ENCODE measurements around the gene MSS51. TPM values are rescaled to one million over a fixed set of nuclear protein-coding genes. Genes with fewer than 3 reads are reported as not detected.

MSS51 gene
- under 1 TPM; 0.31 to 0.66 (median 0.50) TPM for total RNA-seq (2021; fragmentation: NEBNext Ultra II Directional; extraction: Animal tissue kit (Norgen Biotek cat#: 25700))
- long read RNA-seq: 0 reads

DNA sequence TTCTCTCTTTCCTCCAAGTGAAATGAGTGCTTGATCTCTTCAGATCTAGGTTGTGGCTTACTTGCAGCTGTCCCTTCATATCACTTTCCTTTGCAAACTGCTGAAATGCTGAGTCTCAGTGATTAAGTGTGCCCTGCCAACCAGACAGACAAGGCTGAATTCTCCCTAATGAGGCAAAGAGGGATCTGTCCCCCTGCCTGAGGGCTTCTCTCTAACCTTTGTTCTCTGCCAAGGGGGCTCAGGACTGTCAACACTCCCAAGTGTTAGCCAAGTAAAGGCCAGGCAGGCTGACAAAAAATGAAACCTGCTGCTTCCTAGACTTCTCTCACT lies at the start of gene MSS51:
TSS of gene MSS51 (minus strand) at position 24 of the 330 bp plus-strand sequence. CDS start 5,277 bp downstream, outside the sequence.
- no peaks in the 10 kb centered on the region for H3K27me3 Mint-ChIP-seq (ENCODE audit: insufficient read depth)
- no peak for DNase-seq
- TF ChIP-seq, protein P1, sequence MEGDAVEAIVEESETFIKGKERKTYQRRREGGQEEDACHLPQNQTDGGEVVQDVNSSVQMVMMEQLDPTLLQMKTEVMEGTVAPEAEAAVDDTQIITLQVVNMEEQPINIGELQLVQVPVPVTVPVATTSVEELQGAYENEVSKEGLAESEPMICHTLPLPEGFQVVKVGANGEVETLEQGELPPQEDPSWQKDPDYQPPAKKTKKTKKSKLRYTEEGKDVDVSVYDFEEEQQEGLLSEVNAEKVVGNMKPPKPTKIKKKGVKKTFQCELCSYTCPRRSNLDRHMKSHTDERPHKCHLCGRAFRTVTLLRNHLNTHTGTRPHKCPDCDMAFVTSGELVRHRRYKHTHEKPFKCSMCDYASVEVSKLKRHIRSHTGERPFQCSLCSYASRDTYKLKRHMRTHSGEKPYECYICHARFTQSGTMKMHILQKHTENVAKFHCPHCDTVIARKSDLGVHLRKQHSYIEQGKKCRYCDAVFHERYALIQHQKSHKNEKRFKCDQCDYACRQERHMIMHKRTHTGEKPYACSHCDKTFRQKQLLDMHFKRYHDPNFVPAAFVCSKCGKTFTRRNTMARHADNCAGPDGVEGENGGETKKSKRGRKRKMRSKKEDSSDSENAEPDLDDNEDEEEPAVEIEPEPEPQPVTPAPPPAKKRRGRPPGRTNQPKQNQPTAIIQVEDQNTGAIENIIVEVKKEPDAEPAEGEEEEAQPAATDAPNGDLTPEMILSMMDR (IDR thresholded peaks at IDR 0.05): no peak
- H3K4me3 Mint-ChIP-seq: no peak within 1 kb of the TSS
- peaks cover 2% of the 10 kb centered on the region for H3K4me1 Mint-ChIP-seq (ENCODE audit: low read depth)
- H3K36me3 Mint-ChIP-seq (ENCODE audit: low read depth): peaks cover 14% of the 10 kb centered on the region; the same call in 1 of the 2 replicates
- no peaks in the 10 kb centered on the region for H3K9me3 Mint-ChIP-seq
- no peak within 1 kb of the TSS for H3K27ac Mint-ChIP-seq

DNA sequence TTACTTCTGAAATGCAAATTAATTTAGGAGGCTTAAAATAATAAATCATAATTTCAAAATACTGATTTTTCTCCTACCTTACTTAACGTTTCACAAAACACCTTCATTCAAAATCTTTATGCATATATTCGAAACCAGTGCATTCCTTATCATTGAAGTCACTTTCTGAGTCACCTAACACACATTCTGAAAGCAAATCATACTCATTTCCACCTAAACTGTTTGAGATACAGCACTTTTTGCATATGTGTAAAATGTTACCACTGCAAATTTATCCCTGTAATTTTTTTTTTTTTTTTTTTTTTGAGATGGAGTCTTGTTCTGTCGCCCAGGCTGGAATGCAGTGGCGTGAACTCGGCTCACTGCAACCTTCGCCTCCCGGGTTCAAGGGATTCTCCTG lies 46.8 kb upstream of the MSS51 start:
- TF ChIP-seq, protein P1 (IDR thresholded peaks at IDR 0.05): no peak
- Mint-ChIP-seq H3K4me3 (no peak overlapping the region; the same call in 1 of the 2 replicates), H3K4me1 (ENCODE audit: low read depth) (peaks cover 45% of the 10 kb centered on the region), H3K27ac (no peak overlapping the region; the same call in 1 of the 2 replicates), H3K36me3 (ENCODE audit: low read depth) (peaks cover 23% of the 10 kb centered on the region), H3K9me3 (no peaks in the 10 kb centered on the region), H3K27me3 (ENCODE audit: insufficient read depth) (no peaks in the 10 kb centered on the region)
- peak; percentile 46 for DNase-seq

DNA sequence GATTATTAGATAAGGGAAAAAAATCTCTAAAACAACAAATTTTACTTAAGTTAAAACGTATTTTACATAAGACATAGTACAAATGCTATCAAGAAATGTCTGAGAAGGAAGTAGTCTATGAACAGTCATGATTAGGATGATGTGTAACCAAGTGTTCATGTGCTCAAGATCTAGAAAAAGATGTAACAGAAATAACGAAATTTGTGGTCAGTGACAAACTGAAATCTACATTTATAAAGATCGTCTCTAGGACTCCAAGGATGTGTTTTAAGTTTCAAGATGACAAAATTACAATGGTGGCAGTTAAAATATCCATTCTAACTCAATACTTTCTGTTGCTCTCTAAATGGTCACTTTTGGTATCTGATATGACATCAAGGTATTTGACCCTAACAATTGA lies 45.3 kb upstream of the MSS51 start:
- TF ChIP-seq, protein P1 (IDR thresholded peaks at IDR 0.05): no peak
- Mint-ChIP-seq H3K4me1 (ENCODE audit: low read depth) (peaks cover 45% of the 10 kb centered on the region), H3K4me3 (no peak overlapping the region), H3K27ac (no peak overlapping the region), H3K9me3 (no peaks in the 10 kb centered on the region), H3K36me3 (ENCODE audit: low read depth) (peaks cover 31% of the 10 kb centered on the region), H3K27me3 (ENCODE audit: insufficient read depth) (no peaks in the 10 kb centered on the region)
- DNase-seq: no peak

DNA sequence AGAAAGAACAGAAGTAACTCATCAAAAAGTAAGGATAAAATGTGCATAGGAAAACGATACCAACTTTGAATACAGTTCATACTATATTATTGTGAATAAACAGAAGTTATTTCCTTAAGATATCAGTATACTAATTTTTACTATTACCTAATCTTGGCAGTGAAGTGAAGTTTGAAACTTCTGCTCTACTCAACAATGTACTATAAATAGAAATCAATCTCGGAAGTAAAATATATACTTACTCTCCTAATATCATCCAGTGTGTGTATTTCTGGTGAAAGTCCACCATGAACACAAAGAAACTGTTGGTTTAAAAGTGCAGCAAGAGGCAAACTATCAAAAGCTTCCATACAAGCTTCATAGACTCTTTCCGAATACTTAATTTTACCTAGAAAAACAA lies 37.9 kb upstream of the MSS51 start:
- no peaks in the 10 kb centered on the region for H3K27me3 Mint-ChIP-seq (ENCODE audit: insufficient read depth)
- no peak for DNase-seq
- TF ChIP-seq, protein P1 (IDR thresholded peaks at IDR 0.05): no peak
- no peak overlapping the region for H3K4me3 Mint-ChIP-seq
- no peaks in the 10 kb centered on the region for H3K4me1 Mint-ChIP-seq (ENCODE audit: low read depth)
- H3K36me3 Mint-ChIP-seq (ENCODE audit: low read depth): peaks cover 29% of the 10 kb centered on the region
- no peaks in the 10 kb centered on the region for H3K9me3 Mint-ChIP-seq
- no peak overlapping the region for H3K27ac Mint-ChIP-seq

DNA sequence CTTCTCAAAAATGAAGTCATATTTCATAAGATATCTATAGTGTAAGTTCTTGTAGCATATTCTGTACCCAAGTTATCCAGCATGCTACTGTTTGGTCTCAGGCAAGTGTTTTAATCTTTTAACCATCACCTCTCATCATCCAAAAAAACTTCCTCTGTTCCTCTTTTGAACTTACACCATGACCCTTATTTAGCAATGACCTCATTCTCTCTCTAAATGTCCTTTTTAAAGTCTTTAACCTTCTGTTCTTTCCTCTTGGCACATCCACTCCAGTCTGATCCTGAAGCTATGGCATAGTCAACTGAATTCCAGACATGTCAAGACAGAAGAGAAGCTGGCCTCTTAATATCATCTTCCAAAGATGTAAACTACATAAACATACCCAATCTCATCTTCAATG lies 36.2 kb upstream of the MSS51 start:
- TF ChIP-seq, protein P1 (IDR thresholded peaks at IDR 0.05): no peak
- Mint-ChIP-seq H3K9me3 (no peaks in the 10 kb centered on the region), H3K27ac (no peak overlapping the region), H3K36me3 (ENCODE audit: low read depth) (peaks cover 25% of the 10 kb centered on the region), H3K4me1 (ENCODE audit: low read depth) (no peaks in the 10 kb centered on the region), H3K27me3 (ENCODE audit: insufficient read depth) (no peaks in the 10 kb centered on the region), H3K4me3 (no peak overlapping the region)
- no peak for DNase-seq

DNA sequence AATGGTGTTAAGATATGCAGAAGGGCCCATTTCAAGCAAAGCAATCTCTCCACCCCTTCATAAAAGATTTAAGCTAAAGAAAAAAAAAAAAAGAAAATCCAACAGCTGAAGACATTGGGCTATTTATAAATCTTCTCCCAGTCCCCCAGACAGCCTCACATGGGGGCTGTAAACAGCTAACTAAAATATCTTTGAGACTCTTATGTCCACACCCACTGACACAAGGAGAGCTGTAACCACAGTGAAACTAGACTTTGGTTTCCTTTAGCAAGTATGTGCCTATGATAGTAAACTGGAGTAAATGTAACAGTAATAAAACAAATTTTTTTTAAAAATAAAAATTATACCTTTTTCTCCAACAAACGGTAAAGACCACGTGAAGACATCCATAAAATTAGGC lies 33.8 kb upstream of the MSS51 start:
- H3K27ac Mint-ChIP-seq: no peak overlapping the region
- TF ChIP-seq, protein P1 (IDR thresholded peaks at IDR 0.05): no peak
- peaks cover 32% of the 10 kb centered on the region for H3K36me3 Mint-ChIP-seq (ENCODE audit: low read depth)
- no peak for DNase-seq
- no peaks in the 10 kb centered on the region for H3K4me1 Mint-ChIP-seq (ENCODE audit: low read depth)
- no peaks in the 10 kb centered on the region for H3K9me3 Mint-ChIP-seq
- H3K4me3 Mint-ChIP-seq: no peak overlapping the region
- no peaks in the 10 kb centered on the region for H3K27me3 Mint-ChIP-seq (ENCODE audit: insufficient read depth)
